Vagina (tissue), 2 donors: Measurements from ENCODE around the gene PSIP1. TPM values are rescaled to one million over a fixed set of nuclear protein-coding genes. Genes with fewer than 3 reads are reported as not detected.
"Not testable (repeated sequence)": the region's sequence is repeated elsewhere in the genome, so short reads cannot be mapped to it uniquely, and the experiment has no call there.

Experiments
- DNase-seq, 2 donors: peaks; one replicate each; pipeline ENCODE4 v3.0.0-alpha.2; 2017; ENCODE audit errors: extremely low spot score in 2 of 2
- H3K27ac ChIP-seq: fragments of 200-600 bp; sonication (generic); one replicate; pipeline ENCODE4 v1.5.1; 2019
- H3K27me3 ChIP-seq: fragments of 200-600 bp; sonication (generic); one replicate; pipeline ENCODE4 v1.5.1; 2019
- H3K36me3 ChIP-seq, 2 donors: fragments of 200-600 bp; sonication (generic); one replicate each; pipeline ENCODE4 v1.5.1; 2017 to 2019
- H3K4me1 ChIP-seq: fragments of 200-600 bp; sonication (generic); one replicate; pipeline ENCODE4 v1.5.1; 2019
- H3K4me3 ChIP-seq, 2 donors: fragments of 200-600 bp; sonication (generic); 1 replicate in 1 of 2; 2 replicates in 1 of 2; pipeline ENCODE4 v1.5.1; 2016 to 2019
- H3K9me3 ChIP-seq: fragments of 200-600 bp; sonication (generic); one replicate; pipeline ENCODE4 v1.5.1; 2019
- POLR2A ChIP-seq, 2 donors: fragments of 450-650 bp; IDR thresholded peaks; one replicate each; pipeline ENCODE4 v1.6.1; 2017; ENCODE audit warnings: antibody characterized with exemption in 2 of 2, mild to moderate bottlenecking in 2 of 2, moderate library complexity in 2 of 2
- POLR2AphosphoS5 ChIP-seq, 2 donors: sonication (generic); formaldehyde crosslinking; IDR thresholded peaks; one replicate each; pipeline ENCODE4 v1.9.0; 2017; ENCODE audit warnings: antibody characterized with exemption in 2 of 2, mild to moderate bottlenecking in 2 of 2, low read depth in 1 of 2; ENCODE audit not compliant: insufficient read depth in 1 of 2
- intact Hi-C: fragments of 100-400 bp; cut with DNase I; formaldehyde crosslinking; loops from one replicate; pipeline ENCODE4 v1.15.1; 2023
- total RNA-seq: library from RNA; depleted of rRNA; stranded (reverse); fragments of >200 nt; gene quantifications from one replicate; pipeline ENCODE4 v1.2.3, GENCODE V29; 2016
- TF ChIP-seq, protein P1 (sequence below), 3 experiments: fragments of 450-650 bp in 2 of 3; fragments of 200-600 bp in 1 of 3; sonication (generic) in 1 of 3; IDR thresholded peaks; one replicate each; pipeline ENCODE4 v1.5.1; 2017 to 2019; ENCODE audit warnings: antibody characterized with exemption in 3 of 3, mild to moderate bottlenecking in 2 of 3, moderate library complexity in 2 of 3

The PSIP1 gene
- total RNA-seq, 1 donor from 2014 or later: 63.8 TPM

DNA sequence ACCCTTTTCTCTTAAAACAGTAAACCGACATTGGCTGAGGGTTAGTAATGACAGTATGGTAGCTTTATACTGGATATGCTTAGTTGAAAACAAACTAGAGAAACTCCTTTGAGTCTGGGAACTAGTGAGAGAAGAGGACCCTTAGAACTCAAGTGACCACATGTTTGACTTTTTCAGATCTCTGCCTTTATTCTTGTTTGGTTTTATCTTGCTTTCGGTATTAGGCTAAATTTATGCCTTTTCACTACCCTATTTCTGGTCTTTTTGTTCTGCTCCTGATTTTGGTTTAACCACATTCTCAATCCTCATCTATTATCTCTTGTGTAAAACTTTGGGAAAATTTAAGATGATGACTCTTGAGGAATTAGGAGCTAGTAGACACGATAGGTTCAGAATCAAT is 77.1 kb downstream of the PSIP1 start:
- intact Hi-C loops: loop anchor here (10.0 kb wide), 1 partner anchor 81 kb away; the partner anchor contains the start of gene PSIP1
- Histone ChIP-seq H3K36me3 (peaks cover 0 to 15% of the 10 kb centered on the region in 2 donors), H3K4me3 (no peak overlapping the region), H3K4me1 (peaks cover 16% of the 10 kb centered on the region), H3K27me3 (no peaks in the 10 kb centered on the region), H3K27ac (no peak overlapping the region), H3K9me3 (no peaks in the 10 kb centered on the region)
- TF ChIP-seq POLR2AphosphoS5 (IDR thresholded peaks at IDR 0.05; ENCODE audit: insufficient read depth in 1 of 2, low read depth in 1 of 2): no peak
- no peak for TF ChIP-seq POLR2A (IDR thresholded peaks at IDR 0.05)
- TF ChIP-seq, protein P1, sequence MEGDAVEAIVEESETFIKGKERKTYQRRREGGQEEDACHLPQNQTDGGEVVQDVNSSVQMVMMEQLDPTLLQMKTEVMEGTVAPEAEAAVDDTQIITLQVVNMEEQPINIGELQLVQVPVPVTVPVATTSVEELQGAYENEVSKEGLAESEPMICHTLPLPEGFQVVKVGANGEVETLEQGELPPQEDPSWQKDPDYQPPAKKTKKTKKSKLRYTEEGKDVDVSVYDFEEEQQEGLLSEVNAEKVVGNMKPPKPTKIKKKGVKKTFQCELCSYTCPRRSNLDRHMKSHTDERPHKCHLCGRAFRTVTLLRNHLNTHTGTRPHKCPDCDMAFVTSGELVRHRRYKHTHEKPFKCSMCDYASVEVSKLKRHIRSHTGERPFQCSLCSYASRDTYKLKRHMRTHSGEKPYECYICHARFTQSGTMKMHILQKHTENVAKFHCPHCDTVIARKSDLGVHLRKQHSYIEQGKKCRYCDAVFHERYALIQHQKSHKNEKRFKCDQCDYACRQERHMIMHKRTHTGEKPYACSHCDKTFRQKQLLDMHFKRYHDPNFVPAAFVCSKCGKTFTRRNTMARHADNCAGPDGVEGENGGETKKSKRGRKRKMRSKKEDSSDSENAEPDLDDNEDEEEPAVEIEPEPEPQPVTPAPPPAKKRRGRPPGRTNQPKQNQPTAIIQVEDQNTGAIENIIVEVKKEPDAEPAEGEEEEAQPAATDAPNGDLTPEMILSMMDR (IDR thresholded peaks at IDR 0.05): no peak
- DNase-seq: no peak

DNA sequence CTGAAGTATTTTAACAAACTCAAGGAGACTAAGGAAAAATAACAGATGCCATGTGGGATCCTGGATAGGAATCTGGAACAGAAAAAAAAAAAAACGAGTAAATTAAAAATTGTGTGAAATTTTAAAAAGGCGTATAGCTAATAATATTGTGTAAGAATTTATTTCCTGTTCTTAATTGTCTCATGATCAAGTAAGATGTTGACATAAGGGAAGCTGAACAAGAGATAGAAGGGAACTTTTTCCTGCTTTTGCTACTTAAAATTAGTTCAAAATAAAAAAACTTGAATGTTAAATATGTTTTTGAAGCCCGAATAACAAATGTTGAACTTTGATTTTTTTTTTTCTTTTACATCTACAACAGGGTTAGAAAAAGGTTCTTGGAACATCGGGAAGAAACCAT is 77.6 kb downstream of the PSIP1 start:
- no peak for DNase-seq
- peaks cover 0 to 15% of the 10 kb centered on the region in 2 donors for H3K36me3 ChIP-seq
- H3K4me1 ChIP-seq: peaks cover 16% of the 10 kb centered on the region
- no peaks in the 10 kb centered on the region for H3K27me3 ChIP-seq
- no peak overlapping the region for H3K27ac ChIP-seq
- H3K4me3 ChIP-seq: no peak overlapping the region
- H3K9me3 ChIP-seq: no peaks in the 10 kb centered on the region
- no peak for TF ChIP-seq POLR2A (IDR thresholded peaks at IDR 0.05)
- TF ChIP-seq, protein P1 (IDR thresholded peaks at IDR 0.05): no peak
- no peak for TF ChIP-seq POLR2AphosphoS5 (IDR thresholded peaks at IDR 0.05; ENCODE audit: insufficient read depth in 1 of 2, low read depth in 1 of 2)
- intact Hi-C loops: loop anchor here (10.0 kb wide), 1 partner anchor 82 kb away; the partner anchor contains the start of gene PSIP1

DNA sequence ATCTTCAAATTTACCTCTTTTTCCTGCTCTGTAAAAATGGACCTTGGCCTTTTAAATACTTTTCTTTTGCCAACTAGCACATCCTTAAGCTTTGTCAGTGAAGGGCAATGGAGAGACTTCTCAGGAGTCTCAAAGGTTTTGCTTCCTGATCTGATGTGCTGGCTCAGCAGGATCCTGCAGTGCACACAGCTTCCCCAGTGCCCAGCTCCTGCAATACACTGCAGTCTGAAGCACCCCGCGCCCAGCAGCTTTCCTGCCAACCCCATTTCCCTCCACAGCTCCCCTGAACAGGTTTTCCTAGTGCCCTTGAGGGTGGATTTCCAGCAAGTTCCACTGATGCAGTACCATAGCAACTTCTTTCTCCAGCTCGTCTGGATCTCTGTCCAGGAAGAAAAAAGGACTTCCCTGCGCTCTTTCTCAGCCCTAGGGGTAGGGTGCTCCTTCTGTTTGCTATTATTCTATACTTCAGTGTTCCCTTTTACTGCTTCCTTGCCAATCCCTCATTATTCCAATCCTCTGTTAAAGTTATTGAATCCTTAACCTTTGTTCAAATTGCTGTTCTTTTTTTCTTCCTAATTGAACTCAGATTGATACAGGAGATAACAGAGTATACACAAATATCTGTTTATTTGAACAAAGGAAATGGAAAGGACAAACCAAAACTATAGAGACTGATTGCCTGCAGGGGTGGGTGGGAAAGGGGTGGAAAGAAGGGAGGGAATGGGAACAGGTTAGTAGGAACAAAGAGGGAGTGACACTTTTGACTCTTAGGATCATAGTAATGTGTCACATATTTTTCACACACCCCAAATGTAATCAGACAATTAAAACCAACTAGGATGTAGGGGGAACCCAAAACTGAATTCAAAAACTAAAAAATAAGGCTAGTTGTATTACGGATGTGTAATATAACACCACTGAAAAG is 79.6 kb downstream of the PSIP1 start:
- DNase-seq: no peak
- TF ChIP-seq POLR2AphosphoS5 (IDR thresholded peaks at IDR 0.05; ENCODE audit: insufficient read depth in 1 of 2, low read depth in 1 of 2) (no peak), POLR2A (IDR thresholded peaks at IDR 0.05) (no peak)
- TF ChIP-seq, protein P1 (IDR thresholded peaks at IDR 0.05): no peak
- Histone ChIP-seq H3K36me3 (peaks cover 0 to 18% of the 10 kb centered on the region in 2 donors), H3K9me3 (no peaks in the 10 kb centered on the region), H3K4me1 (peaks cover 34% of the 10 kb centered on the region), H3K27me3 (no peaks in the 10 kb centered on the region), H3K4me3 (no peak overlapping the region), H3K27ac (no peak overlapping the region)
- intact Hi-C loops: loop anchor here (10.0 kb wide), 1 partner anchor 84 kb away; the partner anchor contains the start of gene PSIP1

DNA sequence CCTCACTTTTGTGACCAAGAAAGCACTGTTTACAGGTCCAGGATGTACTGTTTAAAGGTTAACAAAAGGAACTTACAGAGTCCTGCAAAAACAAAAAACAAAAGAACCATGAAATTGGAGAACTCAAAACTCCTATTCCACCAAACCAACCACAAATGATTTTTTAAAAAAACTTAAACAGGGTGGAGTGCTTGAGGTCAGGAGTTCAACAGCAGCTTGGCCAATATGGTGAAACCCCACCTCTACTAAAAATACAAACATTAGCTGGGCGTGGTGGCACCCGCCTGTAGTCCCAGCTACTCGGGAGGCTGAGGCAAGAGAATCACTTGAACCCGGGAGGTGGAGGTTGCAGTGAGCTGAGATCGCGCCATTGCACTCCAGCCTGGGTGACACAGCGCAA is 83.1 kb downstream of the PSIP1 start:
- not testable (repeated sequence) for H3K27ac ChIP-seq, H3K27me3 ChIP-seq, DNase-seq, H3K9me3 ChIP-seq, H3K4me3 ChIP-seq
- peaks cover 0 to 14% of the 10 kb centered on the region in 2 donors for H3K36me3 ChIP-seq
- peaks cover 60% of the 10 kb centered on the region for H3K4me1 ChIP-seq
- intact Hi-C loops: loop anchor here (10.0 kb wide), 1 partner anchor 213 kb away; no protein-coding TSS in a partner anchor

DNA sequence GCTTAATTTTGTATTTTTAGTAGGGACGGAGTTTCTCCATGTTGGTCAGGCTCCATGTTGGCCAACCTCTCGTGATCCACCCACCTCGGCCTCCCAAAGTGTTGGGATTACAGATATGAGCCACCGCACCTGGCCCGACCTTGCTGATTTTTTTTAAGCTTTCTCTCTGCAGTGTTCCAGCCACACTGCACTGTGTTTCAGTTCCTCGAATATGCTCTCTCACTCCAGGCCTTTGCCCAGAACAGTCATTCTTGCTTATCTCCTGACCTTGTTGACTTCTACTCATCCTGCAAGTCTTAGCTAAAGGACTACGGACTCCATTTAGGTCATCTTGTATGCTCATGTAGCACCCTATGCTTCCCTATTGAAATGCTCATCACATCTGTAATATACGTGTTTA is 84.8 kb downstream of the PSIP1 start:
- DNase-seq: no peak
- intact Hi-C loops: loop anchor here (10.0 kb wide), 1 partner anchor 211 kb away; no protein-coding TSS in a partner anchor
- Histone ChIP-seq H3K4me3 (no peak overlapping the region), H3K36me3 (peaks cover 0 to 14% of the 10 kb centered on the region in 2 donors), H3K4me1 (peaks cover 60% of the 10 kb centered on the region), H3K27ac (no peak overlapping the region), H3K9me3 (no peaks in the 10 kb centered on the region), H3K27me3 (no peaks in the 10 kb centered on the region)
- no peak for TF ChIP-seq POLR2A (IDR thresholded peaks at IDR 0.05)
- TF ChIP-seq, protein P1 (IDR thresholded peaks at IDR 0.05): no peak
- TF ChIP-seq POLR2AphosphoS5 (IDR thresholded peaks at IDR 0.05; ENCODE audit: insufficient read depth in 1 of 2, low read depth in 1 of 2): no peak
